Measurements from ENCODE around the gene ZNF664. TPM values are rescaled to one million over a fixed set of nuclear protein-coding genes. Genes with fewer than 3 reads are reported as not detected.

The ZNF664 gene
- total RNA-seq, 2 experiments from 2014 or later, result 53.2 to 56.9 TPM

GRCh38 chr12:123966596-123966995 is 6.4 kb upstream of the ZNF664 start:
- POLR2A ChIA-PET, result no interaction called here
- Mint-ChIP-seq H3K27me3 (no peaks in the 10 kb centered on the region), H3K27ac (no peak overlapping the region), H3K36me3 (no peaks in the 10 kb centered on the region), H3K4me3 (no peak overlapping the region), H3K9me3 (no peaks in the 10 kb centered on the region), H3K4me1 (ENCODE audit: low read depth) (peaks cover 29% of the 10 kb centered on the region)
- intact Hi-C loops (cut with micrococcal nuclease), result no loop called here
- DNase-seq, result no peak
- CTCF ChIA-PET, result interaction anchor here (0.6 to 1.2 kb wide), 3 partner anchors 31 to 61 kb away, joined by 3 to 4 read pairs (median 3); no protein-coding TSS in a partner anchor

- ChIA-PET POLR2A (no interaction called here), CTCF (interaction anchor here (0.9 kb wide), 1 partner anchor 53 kb away, joined by 3 read pairs; no protein-coding TSS in a partner anchor)
- Mint-ChIP-seq H3K9me3 (no peaks in the 10 kb centered on the region), H3K27me3 (no peaks in the 10 kb centered on the region), H3K36me3 (no peaks in the 10 kb centered on the region), H3K4me1 (ENCODE audit: low read depth) (peaks cover 30% of the 10 kb centered on the region), H3K27ac (no peak overlapping the region), H3K4me3 (no peak overlapping the region)
- no peak for DNase-seq
- intact Hi-C loops (cut with micrococcal nuclease), result no loop called here
Measured at GRCh38 chr12:123967121-123967586, 5.9 kb upstream of the ZNF664 start.

GRCh38 chr12:123971449-123971769 is 1.6 kb upstream of the ZNF664 start:
- Mint-ChIP-seq H3K4me3 (peak overlapping the region; percentile 88), H3K4me1 (ENCODE audit: low read depth) (peaks cover 44% of the 10 kb centered on the region), H3K9me3 (no peaks in the 10 kb centered on the region), H3K27ac (peak overlapping the region; percentile 68), H3K36me3 (peaks cover 13% of the 10 kb centered on the region), H3K27me3 (no peaks in the 10 kb centered on the region)
- ChIA-PET CTCF (interaction anchor here (1.0 to 1.3 kb wide), 3 partner anchors 16 to 67 kb away, joined by 3 to 6 read pairs (median 3); no protein-coding TSS in a partner anchor), POLR2A (interaction anchor here (1.1 kb wide), 1 partner anchor 257 kb away, joined by 4 read pairs; no protein-coding TSS in a partner anchor)
- no peak for DNase-seq
- intact Hi-C loops (cut with micrococcal nuclease), result no loop called here

GRCh38 chr12:123971770-123972456 is 1.1 kb upstream of the ZNF664 start:
- intact Hi-C loops (cut with micrococcal nuclease), result loop anchor here (2.0 kb wide), 2 partner anchors 33 to 67 kb away; no protein-coding TSS in a partner anchor
- Mint-ChIP-seq H3K4me3 (peak overlapping the region; percentile 88), H3K36me3 (peaks cover 15% of the 10 kb centered on the region), H3K9me3 (no peaks in the 10 kb centered on the region), H3K4me1 (ENCODE audit: low read depth) (peaks cover 44% of the 10 kb centered on the region), H3K27me3 (no peaks in the 10 kb centered on the region), H3K27ac (peak overlapping the region; percentile 68)
- ChIA-PET CTCF (interaction anchor here (1.0 to 1.3 kb wide), 3 partner anchors 17 to 67 kb away, joined by 3 to 6 read pairs (median 3); no protein-coding TSS in a partner anchor), POLR2A (interaction anchor here (1.1 to 1.5 kb wide), 2 partner anchors 258 to 483 kb away, joined by 3 to 4 read pairs; no protein-coding TSS in a partner anchor)
- peak; percentile 54 for DNase-seq

GRCh38 chr12:123973552-123974341 is 732 bp downstream of the ZNF664 start:
- peaks cover 15% of the 10 kb centered on the region for H3K36me3 Mint-ChIP-seq
- H3K4me3 Mint-ChIP-seq, result peak overlapping the region; percentile 93
- ChIA-PET CTCF (interaction anchor here (0.7 to 1.7 kb wide), 2 partner anchors 10 to 258 kb away, joined by 3 to 4 read pairs; no protein-coding TSS in a partner anchor), POLR2A (no interaction called here)
- intact Hi-C loops (cut with micrococcal nuclease), result loop anchor here (2.0 kb wide), 2 partner anchors 35 to 69 kb away; no protein-coding TSS in a partner anchor
- no peaks in the 10 kb centered on the region for H3K27me3 Mint-ChIP-seq
- peaks cover 40% of the 10 kb centered on the region for H3K4me1 Mint-ChIP-seq (ENCODE audit: low read depth)
- no peaks in the 10 kb centered on the region for H3K9me3 Mint-ChIP-seq
- peak overlapping the region; percentile 73 for H3K27ac Mint-ChIP-seq
- peak; percentile 35 for DNase-seq

- Mint-ChIP-seq H3K9me3 (no peaks in the 10 kb centered on the region), H3K4me1 (ENCODE audit: low read depth) (peaks cover 19% of the 10 kb centered on the region), H3K27me3 (no peaks in the 10 kb centered on the region), H3K4me3 (no peak overlapping the region), H3K36me3 (peaks cover 15% of the 10 kb centered on the region), H3K27ac (no peak overlapping the region)
- intact Hi-C loops (cut with micrococcal nuclease), result no loop called here
- no peak for DNase-seq
- CTCF ChIA-PET, result interaction anchor here (1.0 to 2.3 kb wide), 2 partner anchors 21 to 71 kb away, joined by 3 to 8 read pairs; no protein-coding TSS in a partner anchor
- POLR2A ChIA-PET, result no interaction called here
Measured at GRCh38 chr12:123976227-123976826, 3.3 kb downstream of the ZNF664 start.

- H3K4me1 Mint-ChIP-seq (ENCODE audit: low read depth), result peaks cover 16% of the 10 kb centered on the region
- CTCF ChIA-PET, result no interaction called here
- H3K36me3 Mint-ChIP-seq, result peaks cover 11% of the 10 kb centered on the region
- no peaks in the 10 kb centered on the region for H3K27me3 Mint-ChIP-seq
- no peak for DNase-seq
- intact Hi-C loops (cut with micrococcal nuclease), result no loop called here
- POLR2A ChIA-PET, result no interaction called here
- H3K27ac Mint-ChIP-seq, result no peak overlapping the region
- no peak overlapping the region for H3K4me3 Mint-ChIP-seq
- H3K9me3 Mint-ChIP-seq, result no peaks in the 10 kb centered on the region
Measured at GRCh38 chr12:123979566-123979965, 6.6 kb downstream of the ZNF664 start.

- ChIA-PET POLR2A (no interaction called here), CTCF (interaction anchor here (0.5 to 8.3 kb wide), 3 partner anchors 13 to 79 kb away, joined by 3 to 107 read pairs (median 8); no protein-coding TSS in a partner anchor)
- Mint-ChIP-seq H3K4me3 (no peak overlapping the region), H3K36me3 (no peaks in the 10 kb centered on the region), H3K27ac (no peak overlapping the region), H3K27me3 (no peaks in the 10 kb centered on the region), H3K4me1 (ENCODE audit: low read depth) (peaks cover 15% of the 10 kb centered on the region), H3K9me3 (no peaks in the 10 kb centered on the region)
- intact Hi-C loops (cut with micrococcal nuclease), result no loop called here
- DNase-seq, result no peak
Measured at GRCh38 chr12:123982269-123982668, 9.3 kb downstream of the ZNF664 start.

GRCh38 chr12:123983822-123984485 is 10.9 kb downstream of the ZNF664 start:
- Mint-ChIP-seq H3K27me3 (no peaks in the 10 kb centered on the region), H3K4me3 (no peak overlapping the region), H3K36me3 (peaks cover 12% of the 10 kb centered on the region), H3K9me3 (no peaks in the 10 kb centered on the region), H3K27ac (no peak overlapping the region), H3K4me1 (ENCODE audit: low read depth) (peaks cover 15% of the 10 kb centered on the region)
- ChIA-PET CTCF (interaction anchor here (0.6 to 8.3 kb wide), 13 partner anchors 9 to 85 kb away, joined by 3 to 107 read pairs (median 4); no protein-coding TSS in a partner anchor), POLR2A (no interaction called here)
- intact Hi-C loops (cut with micrococcal nuclease), result loop anchor here (1.0 kb wide), 1 partner anchor 79 kb away; no protein-coding TSS in a partner anchor
- peak; percentile 60 for DNase-seq

GRCh38 chr12:123984903-123985302 is 11.9 kb downstream of the ZNF664 start:
- intact Hi-C loops (cut with micrococcal nuclease), result no loop called here
- ChIA-PET CTCF (interaction anchor here (0.6 to 8.3 kb wide), 8 partner anchors 11 to 85 kb away, joined by 3 to 107 read pairs (median 4); no protein-coding TSS in a partner anchor), POLR2A (no interaction called here)
- Mint-ChIP-seq H3K4me1 (ENCODE audit: low read depth) (peaks cover 15% of the 10 kb centered on the region), H3K36me3 (peaks cover 18% of the 10 kb centered on the region), H3K4me3 (no peak overlapping the region), H3K27ac (no peak overlapping the region), H3K9me3 (no peaks in the 10 kb centered on the region), H3K27me3 (no peaks in the 10 kb centered on the region)
- no peak for DNase-seq

- no peak for DNase-seq
- no peak overlapping the region for H3K27ac Mint-ChIP-seq
- CTCF ChIA-PET, result interaction anchor here (0.6 to 8.3 kb wide), 4 partner anchors 10 to 83 kb away, joined by 3 to 107 read pairs (median 4); no protein-coding TSS in a partner anchor
- intact Hi-C loops (cut with micrococcal nuclease), result no loop called here
- POLR2A ChIA-PET, result interaction anchor here (1.3 kb wide), 1 partner anchor 86 kb away, joined by 4 read pairs; no protein-coding TSS in a partner anchor
- H3K9me3 Mint-ChIP-seq, result no peaks in the 10 kb centered on the region
- H3K27me3 Mint-ChIP-seq, result no peaks in the 10 kb centered on the region
- peaks cover 21% of the 10 kb centered on the region for H3K36me3 Mint-ChIP-seq
- H3K4me3 Mint-ChIP-seq, result no peak overlapping the region
- H3K4me1 Mint-ChIP-seq (ENCODE audit: low read depth), result peaks cover 19% of the 10 kb centered on the region
Measured at GRCh38 chr12:123986374-123986965, 13.5 kb downstream of the ZNF664 start.

Measured in activated CD4-positive, alpha-beta memory T cell treated with anti-CD3 and anti-CD28 coated beads for 36 hours (primary cell).